ENCODE measurements around the gene LRTM2.

DNA sequence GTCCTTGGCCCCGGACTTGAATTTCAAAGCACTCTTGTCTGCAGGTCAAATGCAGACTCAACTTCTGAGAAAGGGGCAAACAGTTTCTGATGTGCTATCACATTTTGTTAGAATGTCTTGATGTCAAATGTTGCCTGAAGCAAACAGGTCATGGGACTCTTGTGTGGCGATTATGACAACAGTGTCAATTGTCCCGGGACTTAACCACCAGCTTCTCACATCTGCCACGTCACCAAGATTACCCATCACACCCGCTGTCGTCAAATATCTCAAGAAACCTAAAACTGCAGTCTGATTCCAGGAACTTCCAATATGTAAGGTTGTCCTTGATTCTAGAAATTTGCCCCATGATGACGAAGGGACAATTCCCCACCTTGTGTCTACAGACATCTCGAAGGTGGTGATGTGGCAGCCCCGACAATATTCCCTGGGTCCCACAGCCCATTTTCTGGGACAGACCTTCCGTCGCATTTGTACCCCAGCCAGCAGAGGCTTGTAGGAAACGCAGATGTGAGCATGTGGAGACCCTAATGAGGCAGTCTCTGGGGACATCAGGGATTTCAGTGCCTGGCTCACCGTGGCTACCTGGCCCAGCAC is 21.3 kb downstream of the LRTM2 start:
- no peak for TF ChIP-seq POLR2A (IDR thresholded peaks at IDR 0.05)
- TF ChIP-seq, protein P1, sequence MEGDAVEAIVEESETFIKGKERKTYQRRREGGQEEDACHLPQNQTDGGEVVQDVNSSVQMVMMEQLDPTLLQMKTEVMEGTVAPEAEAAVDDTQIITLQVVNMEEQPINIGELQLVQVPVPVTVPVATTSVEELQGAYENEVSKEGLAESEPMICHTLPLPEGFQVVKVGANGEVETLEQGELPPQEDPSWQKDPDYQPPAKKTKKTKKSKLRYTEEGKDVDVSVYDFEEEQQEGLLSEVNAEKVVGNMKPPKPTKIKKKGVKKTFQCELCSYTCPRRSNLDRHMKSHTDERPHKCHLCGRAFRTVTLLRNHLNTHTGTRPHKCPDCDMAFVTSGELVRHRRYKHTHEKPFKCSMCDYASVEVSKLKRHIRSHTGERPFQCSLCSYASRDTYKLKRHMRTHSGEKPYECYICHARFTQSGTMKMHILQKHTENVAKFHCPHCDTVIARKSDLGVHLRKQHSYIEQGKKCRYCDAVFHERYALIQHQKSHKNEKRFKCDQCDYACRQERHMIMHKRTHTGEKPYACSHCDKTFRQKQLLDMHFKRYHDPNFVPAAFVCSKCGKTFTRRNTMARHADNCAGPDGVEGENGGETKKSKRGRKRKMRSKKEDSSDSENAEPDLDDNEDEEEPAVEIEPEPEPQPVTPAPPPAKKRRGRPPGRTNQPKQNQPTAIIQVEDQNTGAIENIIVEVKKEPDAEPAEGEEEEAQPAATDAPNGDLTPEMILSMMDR (IDR thresholded peaks at IDR 0.05): no peak

Measured in vagina (tissue), 2 donors.